Measurements from ENCODE around the gene SPTAN1. TPM values are rescaled to one million over a fixed set of nuclear protein-coding genes. Genes with fewer than 3 reads are reported as not detected.
A peak's percentile ranks its signal among the peaks of the same experiment; 100 is the strongest.

Gene SPTAN1
- total RNA-seq, 1 experiment from 2014 or later, result 111 TPM

GRCh38 chr9:128575469-128575868 lies 23.1 kb downstream of the SPTAN1 start:
- Histone ChIP-seq H3K4me2 (ENCODE audit: low read length) (no peak overlapping the region), H3K9me2 (ENCODE audit: insufficient read depth) (no peaks in the 10 kb centered on the region), H3K27ac (ENCODE audit: low read depth, low read length) (no peak overlapping the region), H3K4me3 (replicated peaks in 1 of 2; ENCODE audit: low read depth in 1 of 2, low read length in 2 of 2) (no peak overlapping the region), H3K36me3 (ENCODE audit: control insufficient read depth in 1 of 2, insufficient read depth in 2 of 2, low read length in 2 of 2) (peaks cover 43 to 62% of the 10 kb centered on the region in 2 experiments; a peak in 3 of 4 replicates), H3K79me2 (ENCODE audit: insufficient read depth, low read length) (no peaks in the 10 kb centered on the region), H2AFZ (ENCODE audit: low read depth, low read length, poor library complexity, severe bottlenecking) (no peak overlapping the region), H3K4me1 (ENCODE audit: control insufficient read depth in 1 of 2, insufficient read depth in 2 of 2, low read length in 2 of 2) (no peaks in the 10 kb centered on the region), H4K20me1 (ENCODE audit: insufficient read depth) (no peaks in the 10 kb centered on the region), H3K9ac (ENCODE audit: low read length) (no peak overlapping the region), H3K9me3 (ENCODE audit: control insufficient read depth in 1 of 2, insufficient read depth in 1 of 2, low read depth in 1 of 2, low read length in 2 of 2) (no peaks in the 10 kb centered on the region), H3K27me3 (ENCODE audit: insufficient read depth, low read length) (no peaks in the 10 kb centered on the region)
- no peak for TF ChIP-seq RAD21 (IDR thresholded peaks at IDR 0.05; ENCODE audit: low read depth)
- no peak for TF ChIP-seq ELF1 (IDR thresholded peaks at IDR 0.05; ENCODE audit: borderline replicate concordance, low read depth)
- TF ChIP-seq ZNF274 (IDR thresholded peaks at IDR 0.05; ENCODE audit: low read depth, low read length), result no peak
- no peak for TF ChIP-seq CBX3 (IDR thresholded peaks at IDR 0.05; ENCODE audit: low read depth)
- no peak for TF ChIP-seq POLR2A (IDR thresholded peaks at IDR 0.05; ENCODE audit: borderline replicate concordance, extremely low read depth, insufficient read depth, insufficient read length)
- no peak for TF ChIP-seq ZBTB33 (IDR thresholded peaks at IDR 0.05; ENCODE audit: extremely low read depth, insufficient replicate concordance, low read length)
- no peak for TF ChIP-seq POLR2AphosphoS5 (IDR thresholded peaks at IDR 0.05; ENCODE audit: low read depth, low read length)
- no peak for TF ChIP-seq YY1 (IDR thresholded peaks at IDR 0.05; ENCODE audit: extremely low read depth, insufficient replicate concordance, low read depth, low read length)
- no peak for TF ChIP-seq JUND (IDR thresholded peaks at IDR 0.05)
- TF ChIP-seq TCF7L2 (IDR thresholded peaks at IDR 0.05; ENCODE audit: borderline replicate concordance, extremely low read depth, insufficient read depth, insufficient read length), result no peak
- TF ChIP-seq SRF (IDR thresholded peaks at IDR 0.05; ENCODE audit: low read depth), result no peak
- ATAC-seq, result no peak
- ChIA-PET POLR2A (no interaction called here), RAD21 (ENCODE audit: low non-redundant PET in 1 of 2, low total read pairs in 2 of 2, uncharacterized antibody in 2 of 2, unreplicated experiment in 2 of 2) (interaction anchor here in 1 of 2 experiments (0.6 kb wide), 1 partner anchor 165 kb away, joined by 6 read pairs; no protein-coding TSS in a partner anchor), CTCF (no interaction called here)
- TSS peak; percentile 15 for BruUV-seq (replicated peaks)
- DNase-seq (ENCODE audit: low read depth, low spot score), result no peak
- intact Hi-C loops (cut with micrococcal nuclease), result no loop called here
